Activated gamma-delta T cell (primary cell): Measurements from ENCODE around the gene CCDC120.

Source experiments
- DNase-seq: peaks from one replicate; lab custom pipeline; 2025; lab: John Stamatoyannopoulos, UW

Gene CCDC120

GRCh38 chrX:49102190-49102589 is 43.4 kb downstream of the CCDC120 start:
- no peak for DNase-seq

DNA sequence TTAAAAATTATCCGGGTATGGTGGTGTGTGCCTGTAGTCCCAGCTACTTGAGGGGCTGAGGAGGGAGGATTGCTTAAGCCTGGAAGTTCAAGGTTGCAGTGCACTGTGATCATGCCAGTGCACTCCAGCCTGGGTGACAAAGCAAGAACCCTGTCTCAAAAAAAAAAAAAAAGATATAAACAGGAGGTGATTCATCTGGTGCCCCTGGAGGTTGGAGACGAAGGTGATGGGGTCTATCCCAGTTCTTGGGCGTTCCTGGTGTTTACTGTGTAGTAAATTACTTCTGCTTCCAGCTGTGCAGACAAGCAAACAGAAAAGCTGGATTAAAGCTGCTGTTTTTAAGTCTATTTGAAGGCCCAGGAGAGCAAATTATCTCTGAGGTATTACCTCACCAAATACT is 44.8 kb downstream of the CCDC120 start:
- no peak for DNase-seq

GRCh38 chrX:49106296-49106695 is 47.5 kb downstream of the CCDC120 start:
- DNase-seq = no peak

- DNase-seq = no peak
Measured at GRCh38 chrX:49106930-49107329, 48.1 kb downstream of the CCDC120 start.

DNA sequence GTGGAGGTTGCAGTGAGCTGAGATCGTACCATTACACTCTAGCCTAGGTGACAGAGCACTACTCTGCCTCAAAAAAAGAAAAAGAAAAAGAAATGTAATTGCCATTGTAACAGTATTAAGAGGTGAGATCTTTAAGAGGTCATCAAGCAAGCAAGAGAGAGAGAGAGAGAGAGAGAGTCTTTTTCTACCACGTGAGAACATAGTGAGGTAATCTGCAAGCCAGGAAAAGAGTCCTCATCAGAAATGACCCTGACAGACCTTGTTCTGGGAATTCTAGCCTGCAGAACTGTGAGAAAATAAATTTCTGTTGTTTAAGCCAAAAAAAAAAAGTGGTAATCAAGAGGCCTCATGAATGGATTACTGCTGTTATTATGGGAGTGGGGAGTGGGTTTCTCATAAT is 49.8 kb downstream of the CCDC120 start:
- no peak for DNase-seq

DNA sequence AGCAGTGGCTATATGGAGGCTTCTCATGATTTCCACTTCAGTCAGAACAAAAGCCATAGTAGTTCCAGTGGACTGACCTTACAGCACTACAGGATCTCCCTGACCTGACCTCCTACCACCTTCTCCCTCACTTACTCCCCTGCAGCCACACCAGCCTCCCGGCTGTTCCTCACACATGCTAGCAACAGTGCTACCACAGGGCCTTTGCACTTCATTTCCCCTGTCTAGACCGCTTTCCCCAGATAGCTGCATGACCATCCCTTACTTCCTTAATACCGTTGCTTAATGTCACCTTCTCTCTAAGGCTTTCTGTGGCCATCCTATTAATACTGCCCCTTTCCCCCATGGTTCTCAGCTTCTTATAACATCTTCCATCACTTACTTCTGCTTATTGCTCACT is 51.6 kb downstream of the CCDC120 start:
- DNase-seq = no peak

DNA sequence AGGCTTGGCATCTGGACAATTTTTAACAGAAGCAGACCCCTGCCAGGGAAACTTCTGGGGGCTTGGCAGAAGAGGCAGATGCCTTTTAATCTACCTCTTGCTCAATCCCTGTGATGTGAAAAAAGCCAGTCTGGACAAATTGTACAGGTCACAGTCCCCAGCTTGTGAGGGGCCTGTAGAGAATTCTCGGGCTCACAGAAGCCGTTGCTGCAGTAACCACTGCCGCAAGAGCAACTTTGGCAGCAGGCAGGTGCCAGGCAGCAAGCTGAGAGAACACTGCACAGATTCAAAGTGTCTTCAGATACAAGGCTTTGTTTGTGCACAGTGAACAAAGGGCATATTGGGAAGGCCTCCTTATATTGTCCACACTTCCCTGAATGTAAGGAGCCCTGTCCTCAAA is 53.0 kb downstream of the CCDC120 start:
- no peak for DNase-seq

DNA sequence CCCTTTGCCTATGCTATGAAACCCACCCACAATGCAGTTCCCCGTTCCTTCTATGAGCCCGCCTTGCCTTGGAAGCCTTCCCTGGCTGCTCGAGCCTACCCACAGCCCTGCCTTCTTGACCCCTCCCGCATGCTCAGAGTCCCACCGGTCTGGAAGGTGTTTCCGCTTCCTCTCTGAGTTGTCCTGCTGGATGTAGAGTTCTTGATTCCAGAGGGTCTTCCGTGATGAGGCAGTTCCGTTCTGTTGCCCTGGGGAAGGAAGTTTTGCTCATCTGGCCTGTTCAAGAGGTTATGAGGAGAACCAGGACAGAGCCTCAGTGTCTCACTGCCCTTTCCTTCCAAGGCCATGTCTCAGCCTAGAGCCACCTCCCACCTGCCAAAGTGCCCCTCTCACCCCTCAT is 57.3 kb downstream of the CCDC120 start:
- no peak for DNase-seq

GRCh38 chrX:49116716-49117115 is 57.9 kb downstream of the CCDC120 start:
- no peak for DNase-seq

- no peak for DNase-seq
Measured at GRCh38 chrX:49117581-49117980, 58.8 kb downstream of the CCDC120 start.
